IPS-18a (cell line): ENCODE data around the gene ACACB.

Source experiments
- H3K27ac ChIP-seq: one replicate; pipeline ENCODE4 v1.5.1; 2013; ENCODE audit warnings: low read length
- H3K27me3 ChIP-seq: one replicate; pipeline ENCODE4 v1.6.1; 2013; ENCODE audit warnings: mild to moderate bottlenecking, low read length; ENCODE audit not compliant: control insufficient read depth, insufficient read depth
- H3K36me3 ChIP-seq: one replicate; pipeline ENCODE4 v1.6.1; 2013; ENCODE audit warnings: low read depth, low read length; ENCODE audit not compliant: control insufficient read depth
- H3K4me1 ChIP-seq: one replicate; pipeline ENCODE4 v1.6.1; 2013; ENCODE audit warnings: low read depth, low read length; ENCODE audit not compliant: control insufficient read depth
- H3K4me3 ChIP-seq: one replicate; pipeline ENCODE4 v1.5.1; 2013; ENCODE audit warnings: low read length
- H3K9ac ChIP-seq: one replicate; pipeline ENCODE4 v1.6.1; 2013; ENCODE audit warnings: mild to moderate bottlenecking, low read length, moderate library complexity
- H3K9me3 ChIP-seq: one replicate; pipeline ENCODE4 v1.6.1; 2013; ENCODE audit warnings: low read depth, low read length; ENCODE audit not compliant: control insufficient read depth

The ACACB gene

GRCh38 chr12:109150124-109150640 is 33.8 kb downstream of the ACACB start:
- H3K36me3 ChIP-seq = no peaks in the 10 kb centered on the region
- H3K4me1 ChIP-seq = peaks cover 2% of the 10 kb centered on the region
- H3K27me3 ChIP-seq = peaks cover 12% of the 10 kb centered on the region
- H3K27ac ChIP-seq = no peak overlapping the region
- no peak overlapping the region for H3K9ac ChIP-seq
- no peak overlapping the region for H3K4me3 ChIP-seq
- no peaks in the 10 kb centered on the region for H3K9me3 ChIP-seq

GRCh38 chr12:109151457-109151856 is 35.1 kb downstream of the ACACB start:
- Histone ChIP-seq H3K4me1 (peaks cover 6% of the 10 kb centered on the region), H3K36me3 (no peaks in the 10 kb centered on the region), H3K9me3 (no peaks in the 10 kb centered on the region), H3K4me3 (no peak overlapping the region), H3K27ac (no peak overlapping the region), H3K9ac (no peak overlapping the region), H3K27me3 (peaks cover 12% of the 10 kb centered on the region)

- Histone ChIP-seq H3K9me3 (no peaks in the 10 kb centered on the region), H3K27ac (no peak overlapping the region), H3K9ac (no peak overlapping the region), H3K4me3 (peak overlapping the region; percentile 63), H3K36me3 (no peaks in the 10 kb centered on the region), H3K27me3 (peaks cover 12% of the 10 kb centered on the region), H3K4me1 (peaks cover 6% of the 10 kb centered on the region)
These were observed 37.5 kb downstream of the ACACB start for GRCh38 chr12:109153821-109154441.

DNA sequence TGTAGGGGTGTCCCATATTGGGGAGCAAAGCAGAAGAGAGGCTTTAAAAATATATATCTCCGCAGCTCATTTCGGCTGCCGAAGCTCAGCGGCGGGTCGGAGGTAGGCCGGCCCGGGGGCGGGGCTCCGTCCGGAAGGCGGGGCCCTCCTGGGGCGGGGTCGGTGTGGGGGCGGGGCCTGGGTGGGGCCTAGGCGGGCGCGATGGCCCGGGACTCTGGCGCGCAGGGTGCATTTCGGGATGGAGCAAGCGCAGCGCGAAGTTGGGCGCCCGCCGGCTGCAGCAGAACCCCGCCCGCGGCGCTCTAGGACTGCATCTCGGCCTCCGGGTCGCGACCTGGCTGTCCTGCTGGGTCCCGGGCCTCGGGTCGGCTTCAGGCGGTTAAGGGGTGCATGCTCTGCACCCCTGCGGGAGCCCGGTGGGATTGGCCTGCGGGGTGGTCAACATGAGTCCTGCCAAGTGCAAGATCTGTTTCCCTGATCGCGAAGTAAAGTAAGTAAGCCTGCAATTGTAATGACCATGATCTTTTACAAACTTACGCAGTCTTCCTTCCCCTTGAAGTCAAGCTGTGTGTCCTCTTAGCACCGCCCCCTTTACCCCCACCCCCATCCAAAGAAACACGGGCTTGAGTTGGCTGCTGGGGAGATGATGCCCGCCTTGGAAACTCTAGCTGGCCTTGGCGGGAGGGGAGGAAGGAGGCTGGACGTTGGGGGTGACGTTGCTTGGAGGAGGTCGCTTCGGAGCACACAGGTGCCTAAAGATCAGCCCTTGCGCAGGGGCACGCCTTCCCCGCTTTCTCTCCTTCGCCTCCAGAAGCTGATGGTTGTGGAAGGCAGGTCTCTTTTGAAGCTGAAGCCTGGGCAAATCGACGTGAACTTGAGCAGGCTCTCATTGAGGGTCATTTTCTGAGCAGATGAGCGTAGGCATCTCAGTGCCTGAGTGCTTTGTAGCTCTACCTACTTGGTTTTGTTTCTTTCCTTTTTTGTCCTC is 38.4 kb downstream of the ACACB start:
- peak overlapping the region; percentile 96 for H3K4me3 ChIP-seq
- H3K27me3 ChIP-seq = peaks cover 12% of the 10 kb centered on the region
- H3K9ac ChIP-seq = peak overlapping the region; percentile 81
- no peaks in the 10 kb centered on the region for H3K36me3 ChIP-seq
- peak overlapping the region; percentile 60 for H3K27ac ChIP-seq
- H3K9me3 ChIP-seq = no peaks in the 10 kb centered on the region
- H3K4me1 ChIP-seq = peaks cover 6% of the 10 kb centered on the region

GRCh38 chr12:109156036-109156435 is 39.6 kb downstream of the ACACB start:
- H3K27me3 ChIP-seq = peaks cover 12% of the 10 kb centered on the region
- no peaks in the 10 kb centered on the region for H3K36me3 ChIP-seq
- H3K9ac ChIP-seq = no peak overlapping the region
- H3K4me1 ChIP-seq = peaks cover 6% of the 10 kb centered on the region
- no peak overlapping the region for H3K4me3 ChIP-seq
- no peaks in the 10 kb centered on the region for H3K9me3 ChIP-seq
- H3K27ac ChIP-seq = no peak overlapping the region

DNA sequence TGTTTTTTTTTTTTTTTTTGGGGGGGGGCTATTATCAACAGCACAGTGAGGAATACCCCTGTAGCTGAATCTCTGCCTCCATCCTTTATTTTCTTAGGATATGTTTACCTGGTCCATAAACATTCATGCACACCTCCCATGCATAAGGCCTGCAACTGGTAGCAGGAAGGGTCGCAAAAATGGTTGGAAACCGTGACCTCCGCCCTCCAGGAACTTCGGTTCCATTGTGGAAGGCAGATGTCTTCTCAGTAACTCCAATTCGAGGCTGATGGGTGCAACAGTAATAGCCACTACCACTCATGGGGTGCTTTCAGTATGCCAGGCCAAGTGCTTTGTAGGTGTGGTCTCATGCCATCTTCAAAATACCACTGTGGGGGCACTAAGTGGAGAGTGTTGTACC is 40.2 kb downstream of the ACACB start:
- Histone ChIP-seq H3K9me3 (no peaks in the 10 kb centered on the region), H3K27ac (no peak overlapping the region), H3K27me3 (peaks cover 12% of the 10 kb centered on the region), H3K4me1 (peaks cover 6% of the 10 kb centered on the region), H3K36me3 (no peaks in the 10 kb centered on the region), H3K9ac (no peak overlapping the region), H3K4me3 (no peak overlapping the region)

DNA sequence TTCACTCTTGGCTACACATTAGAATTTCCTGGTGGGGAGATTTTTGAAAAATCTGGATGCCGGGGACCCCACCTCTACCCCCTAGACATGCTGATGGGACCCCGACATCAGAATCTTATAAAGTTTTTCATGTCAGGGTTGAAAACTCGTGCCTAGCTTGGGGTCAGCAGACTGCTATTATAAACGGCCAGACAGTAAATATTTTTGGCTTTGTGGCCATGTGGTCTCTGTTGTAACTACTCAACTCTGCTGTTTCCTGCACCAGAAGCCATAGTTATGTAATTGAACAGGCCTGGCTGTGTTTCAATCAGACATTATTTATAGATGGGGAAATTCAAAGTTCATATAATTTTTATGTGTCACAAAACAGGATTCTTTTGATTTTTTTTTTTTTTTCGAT is 41.6 kb downstream of the ACACB start:
- no peaks in the 10 kb centered on the region for H3K36me3 ChIP-seq
- no peaks in the 10 kb centered on the region for H3K9me3 ChIP-seq
- no peak overlapping the region for H3K27ac ChIP-seq
- peaks cover 12% of the 10 kb centered on the region for H3K27me3 ChIP-seq
- no peak overlapping the region for H3K4me3 ChIP-seq
- H3K9ac ChIP-seq = no peak overlapping the region
- H3K4me1 ChIP-seq = peaks cover 6% of the 10 kb centered on the region

DNA sequence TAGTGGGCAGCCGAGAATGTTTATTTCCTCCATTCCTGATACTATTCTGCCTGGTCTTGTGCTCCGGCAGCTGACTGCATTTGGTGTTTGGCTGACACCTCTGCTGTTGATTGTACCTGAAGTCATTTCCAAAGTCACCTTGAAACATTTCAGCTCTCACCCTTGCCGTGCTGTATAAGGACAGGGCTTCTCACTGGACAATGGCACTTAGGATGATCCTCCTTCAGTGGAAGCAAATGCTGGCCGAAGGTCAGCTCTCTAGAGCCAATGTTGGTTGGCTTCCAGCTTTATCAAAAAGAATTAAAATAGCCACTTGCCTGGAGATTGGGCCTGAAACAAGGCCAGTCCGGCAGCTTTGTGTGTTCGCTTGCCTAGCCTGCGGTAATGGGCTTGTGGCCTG is 44.0 kb downstream of the ACACB start:
- Histone ChIP-seq H3K9ac (no peak overlapping the region), H3K4me1 (peaks cover 2% of the 10 kb centered on the region), H3K9me3 (no peaks in the 10 kb centered on the region), H3K27me3 (no peaks in the 10 kb centered on the region), H3K27ac (no peak overlapping the region), H3K36me3 (no peaks in the 10 kb centered on the region), H3K4me3 (no peak overlapping the region)

DNA sequence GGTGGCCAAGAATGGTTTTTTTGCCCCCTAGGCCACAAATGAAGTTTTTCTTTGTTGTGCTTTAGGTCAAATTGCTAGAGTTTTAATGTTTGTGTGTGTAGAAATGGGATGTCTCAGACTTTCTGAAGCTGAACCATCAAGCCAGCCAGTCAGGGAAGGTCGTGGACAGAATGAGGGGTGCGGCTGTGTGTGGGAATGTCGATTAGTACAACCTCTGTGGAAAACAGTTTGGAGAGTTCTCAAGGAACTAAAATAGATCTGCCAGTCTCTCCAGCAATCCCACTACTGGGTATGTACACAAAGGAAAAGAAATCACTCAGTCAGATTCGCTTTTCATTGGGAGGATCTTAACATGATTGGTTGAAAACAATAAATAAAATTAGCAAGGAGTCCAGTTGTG is 44.5 kb downstream of the ACACB start:
- H3K4me1 ChIP-seq = no peaks in the 10 kb centered on the region
- H3K27me3 ChIP-seq = no peaks in the 10 kb centered on the region
- H3K9me3 ChIP-seq = no peaks in the 10 kb centered on the region
- H3K27ac ChIP-seq = no peak overlapping the region
- H3K4me3 ChIP-seq = no peak overlapping the region
- H3K36me3 ChIP-seq = no peaks in the 10 kb centered on the region
- no peak overlapping the region for H3K9ac ChIP-seq

- H3K9ac ChIP-seq = no peak overlapping the region
- H3K4me3 ChIP-seq = no peak overlapping the region
- H3K27me3 ChIP-seq = no peaks in the 10 kb centered on the region
- H3K9me3 ChIP-seq = no peaks in the 10 kb centered on the region
- no peaks in the 10 kb centered on the region for H3K4me1 ChIP-seq
- no peak overlapping the region for H3K27ac ChIP-seq
- H3K36me3 ChIP-seq = no peaks in the 10 kb centered on the region
These were observed 46.2 kb downstream of the ACACB start for GRCh38 chr12:109162551-109162950.

GRCh38 chr12:109163167-109163566 is 46.8 kb downstream of the ACACB start:
- no peaks in the 10 kb centered on the region for H3K9me3 ChIP-seq
- H3K9ac ChIP-seq = no peak overlapping the region
- no peak overlapping the region for H3K27ac ChIP-seq
- no peaks in the 10 kb centered on the region for H3K27me3 ChIP-seq
- H3K4me3 ChIP-seq = no peak overlapping the region
- no peaks in the 10 kb centered on the region for H3K36me3 ChIP-seq
- no peaks in the 10 kb centered on the region for H3K4me1 ChIP-seq
